Activated CD4-positive, alpha-beta T cell treated with anti-CD3 and anti-CD28 coated beads, Interleukin-2, amount 50 U/mL, for 48 hours (primary cell): ENCODE measurements around the gene DGKG.

Experiments used
- DNase-seq, 2 experiments: peaks; one replicate each; pipeline ENCODE4 v3.0.0-alpha.2; 2020

DGKG gene

DNA sequence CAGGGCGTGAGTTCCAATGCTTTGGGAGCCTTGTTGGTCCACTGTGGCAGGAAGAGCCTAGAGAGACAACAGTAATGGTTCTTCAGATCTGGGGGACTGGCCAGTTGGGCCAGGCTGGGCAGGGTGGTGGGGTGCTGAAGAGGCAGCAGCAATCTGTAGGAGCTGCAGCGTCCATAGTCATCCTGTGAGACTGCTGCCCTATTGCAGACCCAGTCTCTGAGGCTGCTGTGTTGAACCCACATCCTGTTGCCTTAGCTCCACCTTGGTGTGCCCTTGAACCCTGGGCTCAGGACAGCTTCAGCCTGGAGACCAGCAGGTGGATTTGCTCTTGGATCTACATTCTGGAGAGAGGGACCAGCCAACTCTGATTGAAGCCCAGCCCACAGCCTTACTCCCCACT is 229.5 kb downstream of the DGKG start:
- no peak for DNase-seq

DNA sequence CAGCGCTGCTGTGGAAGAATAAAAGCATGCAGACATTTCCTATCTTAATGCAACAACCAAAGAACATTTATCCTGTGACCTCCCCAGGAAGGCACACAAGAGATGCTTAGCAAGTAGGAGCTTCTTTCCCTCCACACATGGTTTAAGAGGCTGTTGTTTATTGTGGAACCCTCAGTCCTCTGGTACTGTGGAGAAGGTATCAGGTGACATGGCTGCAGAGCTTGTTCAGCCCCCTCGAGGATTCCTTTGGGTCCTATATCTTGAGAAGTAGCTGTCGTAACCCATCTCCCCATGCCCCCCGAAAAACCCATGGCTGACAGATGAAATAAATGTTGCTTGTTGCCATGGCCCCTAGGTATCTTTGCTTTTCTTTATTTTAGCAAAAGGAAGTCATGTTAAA is 232.8 kb downstream of the DGKG start:
- DNase-seq, result no peak

DNA sequence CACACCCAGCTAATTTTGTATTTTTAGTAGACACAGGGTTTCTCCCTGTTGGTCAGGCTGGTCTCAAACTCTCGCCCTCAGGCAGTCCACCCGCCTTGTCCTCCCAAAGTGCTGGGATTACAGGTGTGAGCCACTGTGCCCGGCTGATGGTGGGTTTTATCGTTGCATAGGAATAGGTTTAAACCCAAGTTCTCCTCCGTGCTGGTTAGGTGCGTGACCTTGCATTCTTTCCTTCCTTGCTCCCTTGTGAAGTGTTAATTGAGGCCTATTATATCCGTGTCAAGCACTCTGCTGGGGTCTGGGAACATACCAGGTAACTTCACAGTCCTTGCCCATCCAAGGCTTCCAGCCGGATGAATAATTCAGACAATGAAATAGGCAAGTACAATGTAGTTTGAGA is 233.9 kb downstream of the DGKG start:
- no peak for DNase-seq

DNA sequence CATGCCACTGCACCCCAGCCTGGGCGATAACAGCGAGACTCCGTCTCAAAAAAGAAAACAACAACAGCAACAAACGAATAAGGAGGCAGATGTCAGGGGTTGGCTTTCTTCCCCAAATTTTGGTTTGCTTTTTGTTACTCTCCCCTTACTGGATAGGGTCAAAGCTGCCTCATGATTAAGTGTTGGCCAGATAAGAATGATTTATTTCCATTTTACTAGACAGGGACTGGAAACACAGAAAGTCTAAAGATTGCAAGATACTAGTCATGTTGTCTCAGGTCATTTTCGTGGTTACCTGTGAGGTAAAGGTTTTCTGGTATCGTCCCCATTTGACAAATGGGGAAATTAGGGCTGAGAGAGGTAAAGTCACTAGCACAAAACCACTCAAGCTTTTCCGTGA is 234.6 kb downstream of the DGKG start:
- DNase-seq, result no peak

DNA sequence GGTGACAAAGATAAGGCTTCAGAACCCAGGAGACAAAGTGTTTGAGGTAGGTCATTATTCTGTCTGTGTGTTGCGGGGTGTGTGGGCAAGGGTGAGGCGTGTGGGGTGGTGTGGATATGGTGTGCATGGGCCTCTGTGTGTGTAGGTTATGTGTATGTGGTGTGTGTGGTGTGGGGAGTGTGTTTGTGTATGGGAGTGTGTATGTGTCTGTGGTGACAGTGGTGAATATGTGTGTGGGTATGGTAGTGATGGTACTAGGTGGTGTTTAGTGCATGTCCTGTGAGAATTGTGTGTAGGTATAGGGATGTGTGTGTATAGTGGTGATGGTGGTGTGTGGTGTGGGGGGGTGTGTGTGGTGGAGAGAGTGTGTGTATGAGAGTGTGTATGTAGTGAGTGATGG is 236.9 kb downstream of the DGKG start:
- no peak for DNase-seq

DNA sequence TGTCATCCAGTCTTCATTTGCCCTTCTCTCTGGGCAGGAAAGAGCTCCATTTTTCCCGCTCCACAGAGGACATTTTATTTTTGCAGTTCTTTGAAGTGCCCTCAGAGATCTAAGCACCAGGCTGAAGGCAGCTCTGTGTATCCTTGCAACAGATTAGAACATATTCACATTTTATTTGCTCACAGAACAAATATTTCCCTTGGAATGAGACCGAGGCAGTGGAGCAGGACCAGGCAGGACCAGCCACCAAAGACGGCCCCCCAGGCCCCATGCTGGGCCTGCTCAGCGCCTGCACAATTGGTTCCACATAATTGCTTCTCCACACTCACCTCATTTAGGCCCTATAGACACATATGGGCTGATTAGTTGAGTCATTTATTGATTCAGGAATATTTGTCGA is 237.4 kb downstream of the DGKG start:
- no peak for DNase-seq

DNA sequence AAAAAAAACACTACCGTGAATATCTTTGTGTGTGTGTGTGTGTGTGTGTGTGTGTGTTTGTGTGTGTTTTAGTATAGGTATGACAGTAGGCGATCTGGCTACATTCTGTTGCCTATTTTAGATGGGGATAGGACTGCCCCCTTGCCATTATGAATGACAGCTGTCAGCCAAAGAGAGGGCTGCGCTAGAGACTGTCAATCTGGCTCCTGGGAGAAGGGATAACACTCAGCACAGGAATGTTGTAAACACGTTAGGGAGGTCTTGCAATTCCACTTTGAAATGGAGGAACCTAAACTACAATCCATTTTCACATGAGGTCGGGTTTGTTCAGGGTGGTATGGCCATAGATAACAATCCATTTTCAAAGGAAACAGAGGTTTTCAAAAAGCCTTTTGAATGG is 239.0 kb downstream of the DGKG start:
- no peak for DNase-seq

DNA sequence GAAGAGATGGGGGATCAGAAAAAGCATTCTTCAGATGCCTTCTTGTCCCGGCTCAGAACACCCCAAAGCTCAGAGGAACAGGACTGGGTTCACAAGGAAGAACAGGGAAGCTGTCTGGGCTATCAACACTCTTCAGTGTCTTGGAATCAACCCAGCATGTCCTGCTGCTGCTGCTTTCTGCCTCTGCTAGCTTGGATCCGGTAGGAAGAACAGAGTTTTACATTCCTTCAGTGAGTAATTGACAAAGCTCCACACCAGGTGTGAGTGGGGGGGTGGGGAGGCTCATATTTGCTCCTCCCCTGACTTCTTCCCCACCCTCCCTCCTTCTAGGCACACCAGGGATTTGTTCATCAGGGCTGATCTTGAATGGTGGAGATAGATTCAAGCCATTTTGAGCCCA is 240.1 kb downstream of the DGKG start:
- no peak for DNase-seq

DNA sequence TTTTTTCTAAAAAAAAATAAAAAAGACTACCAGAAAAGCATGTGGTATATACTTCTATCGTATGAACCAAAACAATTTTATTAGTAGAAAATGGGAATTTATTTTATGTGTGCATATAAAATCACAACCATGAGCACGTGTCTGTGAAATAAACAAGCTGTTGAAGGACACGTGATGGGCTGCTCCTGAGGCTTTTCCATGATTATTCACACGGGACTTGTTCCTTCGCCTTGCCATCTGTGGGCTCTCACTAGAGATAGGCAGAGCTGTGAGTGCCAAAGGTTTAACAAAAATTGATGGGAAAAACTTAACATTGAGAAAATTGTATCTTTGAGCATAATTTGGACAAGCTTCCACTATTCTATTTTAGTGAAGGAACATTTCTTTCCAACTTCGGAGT is 240.8 kb downstream of the DGKG start:
- no peak for DNase-seq

DNA sequence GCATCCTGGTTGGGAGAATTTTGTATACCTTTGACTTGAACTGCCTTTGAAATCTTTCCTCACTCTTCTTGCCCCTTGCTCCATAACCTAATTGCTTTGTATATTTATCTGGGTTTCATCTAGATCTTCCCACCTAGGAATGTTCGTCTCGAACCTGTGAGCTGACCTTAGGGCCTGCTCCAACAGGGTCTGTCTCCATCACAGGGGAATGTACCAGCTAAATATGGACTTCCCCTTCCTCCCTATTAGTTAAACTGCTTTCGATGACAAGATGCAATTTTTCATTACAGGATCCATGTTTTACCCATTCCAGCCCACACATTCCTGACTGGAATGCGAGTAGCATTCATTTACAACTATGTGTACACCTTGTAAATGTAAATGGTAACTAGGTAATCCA is 242.5 kb downstream of the DGKG start:
- no peak for DNase-seq

DNA sequence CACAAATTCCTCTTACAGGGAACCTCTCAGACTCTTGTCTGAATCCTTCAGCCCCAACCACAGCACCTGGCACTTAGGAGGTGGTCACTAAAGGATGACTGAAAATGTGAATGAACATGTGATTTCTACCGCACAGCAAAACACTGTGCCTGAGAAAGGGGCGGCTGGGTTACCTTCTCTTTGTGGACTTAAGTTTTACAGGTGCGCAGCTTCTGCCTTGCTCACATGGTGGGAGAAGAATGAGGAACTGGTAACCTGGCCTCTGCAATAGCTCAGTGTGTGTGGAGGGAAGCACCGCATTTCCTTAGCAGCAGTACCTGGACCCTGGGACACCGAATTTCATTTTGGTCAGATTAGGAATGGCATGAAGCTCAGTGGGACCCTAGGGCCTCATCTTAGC is 243.3 kb downstream of the DGKG start:
- no peak for DNase-seq

DNA sequence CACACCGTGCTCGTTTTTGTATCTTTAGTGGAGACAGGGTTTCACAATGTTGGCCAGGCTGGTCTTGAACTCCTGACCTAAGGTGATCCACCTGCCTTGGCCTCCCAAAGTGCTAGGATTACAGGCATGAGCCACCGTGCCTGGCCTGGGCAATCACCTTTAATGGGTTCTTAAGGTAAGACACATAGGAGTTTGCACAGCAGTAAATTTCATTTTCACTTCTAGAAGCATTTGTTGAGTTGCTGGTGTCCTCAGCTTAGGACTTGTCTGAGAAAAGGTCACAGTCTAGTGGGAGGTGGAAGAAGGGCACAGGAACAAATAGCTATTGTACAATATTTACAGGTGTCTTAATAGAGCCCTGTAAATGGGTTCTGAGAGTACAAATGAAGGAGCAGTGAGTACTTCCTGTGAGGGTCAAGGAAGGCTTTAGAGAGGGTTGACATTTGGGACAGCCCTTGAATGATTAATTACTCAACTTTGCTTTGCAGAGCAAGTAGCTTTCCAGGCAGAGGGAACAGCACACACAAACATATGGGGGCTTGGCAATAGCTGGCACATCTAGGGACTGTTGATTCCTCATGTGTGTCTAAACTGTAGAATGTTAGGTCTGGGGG is 244.4 kb downstream of the DGKG start:
- no peak for DNase-seq

DNA sequence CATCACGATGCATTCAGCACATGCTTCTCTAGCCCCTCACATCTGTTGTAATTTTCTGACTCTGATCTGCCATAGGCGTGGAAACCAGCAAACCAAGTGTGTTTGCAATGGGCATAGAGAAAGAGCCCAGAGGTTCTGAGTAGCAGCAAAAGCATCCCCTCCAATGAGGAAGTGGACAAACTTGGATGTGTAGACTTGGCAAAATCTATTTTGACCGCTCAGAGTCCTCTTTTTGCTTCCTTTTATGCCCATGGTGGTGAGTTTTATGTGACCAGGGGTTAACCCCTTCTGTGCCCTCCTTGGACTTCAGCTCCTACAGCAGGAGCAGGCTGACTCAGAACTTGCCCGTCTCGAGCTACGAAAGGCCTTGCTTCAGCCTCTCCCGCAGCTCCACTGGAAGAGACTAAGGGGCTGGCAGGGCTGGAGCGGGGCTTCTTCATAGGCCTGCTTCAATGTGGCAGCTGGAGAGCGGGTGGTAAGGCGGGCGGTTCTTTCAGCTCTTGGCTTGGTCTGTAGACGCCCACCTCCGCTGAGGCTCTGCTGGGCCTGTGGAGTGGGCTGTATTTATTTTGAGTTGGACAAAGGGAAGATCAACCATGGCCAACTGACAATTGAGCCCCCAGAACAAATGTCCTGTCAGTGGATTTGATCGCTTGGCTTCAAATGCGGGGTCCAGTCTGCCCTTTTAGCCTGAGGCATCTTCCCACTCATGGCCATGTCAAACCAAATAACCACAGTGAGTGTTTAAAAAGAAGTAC is 246.6 kb downstream of the DGKG start:
- no peak for DNase-seq

DNA sequence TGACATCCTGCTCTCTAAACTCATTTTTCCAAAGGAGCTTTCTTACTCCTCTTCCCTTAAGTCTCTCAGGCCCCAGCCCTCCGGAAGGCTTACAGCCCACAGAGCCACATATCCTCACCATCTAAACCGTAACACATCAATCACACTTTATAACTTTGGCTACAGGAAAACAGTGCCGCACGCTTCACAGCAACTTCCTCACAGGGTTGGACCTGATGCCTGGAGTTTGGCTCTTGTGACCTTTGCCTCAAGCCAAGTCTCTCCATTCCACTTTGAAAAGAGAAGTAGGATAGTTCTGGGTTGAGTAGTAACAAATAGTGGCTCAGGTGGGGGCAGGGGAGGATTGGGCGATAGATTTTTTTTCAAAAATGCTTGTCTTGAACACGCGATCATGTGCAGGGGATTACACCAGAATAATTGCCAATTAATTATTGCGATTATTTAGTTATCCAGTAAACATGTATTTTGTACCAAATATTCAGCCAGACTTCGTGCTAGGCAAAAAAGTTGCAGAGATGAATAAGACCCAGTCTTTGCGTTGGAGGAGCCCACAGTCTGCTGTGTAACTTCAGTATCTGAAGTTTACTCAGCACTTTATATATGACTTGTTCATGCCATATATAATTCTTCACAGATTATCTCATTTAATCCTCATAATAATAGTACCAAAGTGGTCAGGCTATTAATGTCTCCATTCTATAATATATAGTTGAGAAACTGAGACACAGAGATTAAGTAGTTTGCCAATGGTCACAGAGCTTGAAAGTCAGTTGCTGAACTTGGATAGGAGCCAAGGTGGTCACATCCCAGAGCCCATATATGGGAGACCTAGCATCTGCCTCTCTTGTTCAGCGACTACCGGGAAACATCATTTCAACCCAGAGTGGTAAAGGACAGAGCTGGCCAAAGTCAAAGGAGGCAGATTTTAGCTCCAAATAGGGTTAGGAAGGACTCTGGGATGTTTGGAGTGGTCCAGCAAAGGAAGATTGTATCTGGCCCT is 250.8 kb downstream of the DGKG start:
- DNase-seq, result peak in 1 of 2 experiments; percentile 20

DNA sequence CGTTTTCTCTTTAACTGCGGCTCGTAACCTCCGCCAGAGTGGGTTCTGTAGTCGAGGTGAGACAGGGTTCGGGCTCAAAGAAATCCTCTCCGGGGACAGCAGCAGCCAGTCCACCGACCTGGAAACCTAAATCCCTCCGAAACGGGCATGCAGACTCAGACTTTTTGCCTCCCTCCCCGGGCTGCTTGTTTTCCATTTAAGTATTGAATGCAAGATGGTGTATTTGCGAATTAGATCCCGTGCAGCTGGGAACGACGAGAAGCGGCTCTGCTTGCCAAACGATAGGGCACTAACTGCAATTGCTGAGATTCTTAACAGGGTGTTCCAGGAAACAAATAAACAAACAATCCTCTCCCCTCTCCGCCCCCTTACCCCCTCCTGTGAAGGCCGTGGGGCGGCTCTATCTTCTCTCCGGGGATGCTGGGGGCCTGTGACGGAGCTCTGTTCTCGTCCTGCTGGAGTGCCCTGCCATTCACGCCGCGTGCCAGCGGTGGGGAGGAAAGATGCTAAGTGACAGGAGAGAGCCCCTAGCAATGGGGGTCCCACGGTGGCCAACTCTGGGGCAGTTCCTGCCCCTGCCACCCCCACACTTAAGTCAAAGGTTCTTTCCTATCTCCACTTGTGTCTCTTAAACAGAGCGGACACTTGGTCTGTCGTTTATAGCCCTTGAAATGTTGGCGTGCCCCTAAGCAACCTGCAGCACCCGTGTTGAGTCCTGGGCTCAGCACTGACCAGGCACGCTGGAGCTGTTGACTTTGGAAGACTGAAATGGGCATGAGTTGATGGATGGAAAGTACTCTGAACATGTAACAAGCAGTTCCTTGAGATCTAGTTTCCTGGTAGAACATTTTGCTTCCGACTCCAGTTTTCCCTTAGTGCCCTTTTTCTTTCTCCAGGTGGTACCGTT is 251.9 kb downstream of the DGKG start:
- peak in 1 of 2 experiments; percentile 6 for DNase-seq

DNA sequence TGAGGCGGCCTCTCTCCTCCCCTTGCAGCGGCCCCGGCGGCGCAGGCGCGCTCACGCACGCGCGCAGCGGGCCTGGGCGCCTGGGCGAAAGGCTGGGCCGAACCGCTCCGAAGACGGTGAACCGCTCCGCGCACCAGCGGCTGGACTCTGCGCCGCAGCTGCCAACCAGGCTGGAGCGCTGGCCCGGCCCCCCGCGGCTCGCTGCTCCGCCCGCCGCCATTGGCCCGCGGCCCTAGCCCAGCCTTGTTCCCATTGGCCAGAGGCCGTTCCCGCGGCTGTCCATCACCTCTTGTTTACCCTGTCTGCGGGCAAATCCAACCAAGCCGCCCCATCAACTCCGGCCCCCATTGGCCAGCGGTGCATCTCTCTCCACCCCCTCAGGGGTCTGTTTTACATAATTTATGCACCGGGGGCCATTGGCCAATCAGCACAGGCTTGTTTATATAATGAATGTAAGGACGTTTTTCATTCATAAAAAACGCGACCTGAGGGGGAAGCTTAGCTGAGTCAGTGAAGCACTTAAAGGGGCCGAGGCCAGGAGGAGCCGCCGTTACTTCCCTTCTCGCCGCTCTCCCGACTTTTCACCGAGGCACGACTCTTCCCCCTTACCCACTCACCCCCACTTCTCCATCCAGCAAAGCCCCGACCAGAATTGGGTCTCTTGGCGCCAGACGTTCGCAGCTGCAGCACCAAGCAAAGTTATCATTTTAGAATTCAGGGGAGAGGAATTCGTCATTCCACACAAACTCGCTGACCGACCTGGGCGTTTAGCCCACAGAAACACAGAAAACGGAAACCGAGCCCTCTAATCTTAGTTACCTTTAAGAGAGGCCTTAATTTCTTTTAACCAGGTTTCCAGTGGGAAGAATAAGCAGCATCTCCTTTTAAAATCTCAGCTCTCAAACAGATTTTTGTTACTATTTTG is 252.8 kb downstream of the DGKG start, which contains the start of gene ETV5:
Gene ETV5, minus strand, starts transcription at position 149 of the 925 bp plus-strand sequence. CDS start 3,221 bp downstream, outside the sequence.
- DNase-seq, result peak; percentile 91 to 93

DNA sequence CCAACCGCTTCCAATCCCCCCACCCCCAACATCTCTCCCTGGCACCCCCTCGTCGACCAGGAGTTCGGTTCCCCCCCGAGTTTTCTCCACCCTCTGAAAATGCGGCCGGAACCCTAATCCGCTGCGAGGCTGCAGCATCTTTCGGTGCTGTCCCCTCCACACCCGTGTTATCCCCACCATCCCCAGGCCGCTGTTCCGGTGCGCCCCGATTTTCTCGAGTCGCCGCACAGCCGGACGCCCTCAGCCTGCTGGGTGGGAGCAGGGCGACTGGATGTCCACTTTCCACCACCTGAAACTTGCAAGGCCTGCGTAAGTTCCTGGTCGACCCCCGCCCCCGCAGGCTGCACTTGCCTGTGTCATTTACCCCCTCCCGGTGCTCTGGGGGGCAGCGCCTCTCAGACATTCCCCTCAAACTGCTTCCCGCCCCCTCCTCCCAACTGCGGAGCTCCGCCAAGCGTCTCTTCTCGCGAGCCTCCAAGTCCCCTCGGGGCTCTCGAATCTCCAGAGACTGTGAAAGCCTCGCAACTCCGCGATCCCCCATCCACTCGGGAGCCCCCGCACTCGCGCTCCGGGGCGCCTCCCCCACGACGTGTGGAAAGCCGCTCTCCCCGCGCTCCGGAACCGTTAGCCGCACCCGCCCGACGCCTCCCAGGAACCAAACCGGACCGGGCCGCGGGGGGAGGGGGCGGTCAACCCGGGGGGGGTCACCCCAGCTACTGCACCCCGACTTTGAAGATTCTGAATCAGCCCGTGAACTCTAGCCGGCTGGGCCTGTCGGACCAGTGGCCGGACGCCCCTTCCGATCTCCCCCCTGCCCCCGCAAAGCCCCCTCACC is 253.7 kb downstream of the DGKG start:
- DNase-seq, result peak; percentile 20 to 26

DNA sequence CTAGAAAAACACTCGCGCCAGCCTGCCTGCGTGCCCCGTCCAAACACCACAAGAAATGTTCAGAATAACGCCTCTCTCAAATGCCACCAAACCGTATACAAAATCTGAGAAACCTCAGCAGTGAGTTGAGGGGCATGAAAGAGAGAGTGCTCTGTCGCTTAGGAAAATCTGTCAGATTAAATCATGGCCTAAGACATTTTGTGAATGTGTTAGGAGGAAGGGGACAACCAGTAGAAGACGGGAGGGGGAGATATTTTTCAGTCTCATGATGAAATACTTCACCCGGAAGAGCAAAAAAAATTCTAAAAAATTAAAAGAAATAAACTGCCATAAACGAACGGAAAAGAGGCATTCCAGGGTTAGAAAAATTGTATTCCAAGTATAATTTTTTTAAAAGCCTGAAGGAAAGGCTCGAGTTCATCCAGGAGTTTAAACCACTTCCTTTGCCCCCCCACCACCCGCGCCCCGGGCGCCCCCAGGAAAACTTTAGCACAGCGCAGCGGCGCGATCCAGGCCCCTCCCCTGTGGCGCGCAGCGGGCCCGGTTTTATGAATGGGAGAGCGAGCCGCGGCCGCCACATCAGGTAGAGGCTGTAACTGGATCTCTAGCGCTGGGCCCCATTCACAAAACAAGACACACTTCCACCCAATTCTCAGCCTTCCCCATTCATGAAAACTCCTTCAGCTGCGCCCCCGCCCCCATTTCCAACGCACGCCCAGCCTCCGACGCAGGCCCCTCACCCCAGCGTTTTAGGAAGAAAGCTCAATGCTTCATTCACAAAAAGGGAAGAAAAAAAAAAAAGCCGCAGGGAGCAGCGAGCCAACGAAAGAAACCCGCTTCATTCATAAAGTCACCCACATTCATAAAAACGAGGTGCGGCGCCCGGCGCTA is 254.6 kb downstream of the DGKG start:
- DNase-seq, result peak; percentile 43 to 53

DNA sequence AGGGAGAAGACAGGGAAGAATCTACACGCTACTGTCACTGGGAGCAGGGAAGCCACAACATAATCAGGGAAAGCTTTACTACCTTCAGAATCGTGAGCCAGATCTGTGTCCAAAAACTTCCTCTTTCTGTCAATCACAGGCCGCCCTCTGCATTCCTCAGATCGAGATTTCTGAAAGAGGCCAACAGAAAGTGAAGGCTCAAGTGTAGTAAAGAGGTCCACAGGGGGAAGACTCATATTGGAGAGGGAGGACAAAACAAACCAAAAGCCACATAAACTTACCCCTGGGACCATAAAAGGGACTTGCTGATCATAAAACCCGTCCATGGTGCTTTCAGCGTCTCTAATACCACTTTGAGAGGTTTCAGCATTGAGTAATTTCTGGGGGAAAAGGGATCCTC is 256.5 kb downstream of the DGKG start:
- DNase-seq, result no peak
